ENCODE measurements around the gene PHLDA2.

Gene PHLDA2

GRCh38 chr11:2887515-2888195 is 41.6 kb downstream of the PHLDA2 start:
- H3K36me3 ChIP-seq (replicated peaks) = no peaks in the 10 kb centered on the region
- DNase-seq = no peak
- TF ChIP-seq CTCF (IDR thresholded peaks at IDR 0.05; ENCODE audit: low read depth, low read length, missing control alignments) = no peak
- in situ Hi-C loops (cut with HindIII; ENCODE audit: low pct_ligation_motif_present, low sequenced_read_pairs) = no loop called here
- no peak overlapping the region for H3K27ac ChIP-seq
- H3K4me3 ChIP-seq (ENCODE audit: low read depth, low read length) = no peak overlapping the region
- H3K27me3 ChIP-seq (replicated peaks) = peaks cover 6% of the 10 kb centered on the region

- H3K36me3 ChIP-seq (replicated peaks) = no peaks in the 10 kb centered on the region
- TF ChIP-seq CTCF (IDR thresholded peaks at IDR 0.05; ENCODE audit: low read depth, low read length, missing control alignments) = no peak
- no peak overlapping the region for H3K4me3 ChIP-seq (ENCODE audit: low read depth, low read length)
- in situ Hi-C loops (cut with HindIII; ENCODE audit: low pct_ligation_motif_present, low sequenced_read_pairs) = no loop called here
- peaks cover 6% of the 10 kb centered on the region for H3K27me3 ChIP-seq (replicated peaks)
- H3K27ac ChIP-seq = no peak overlapping the region
- DNase-seq = no peak
These were observed 42.3 kb downstream of the PHLDA2 start for GRCh38 chr11:2886936-2887335.

GRCh38 chr11:2886191-2886894 is 42.9 kb downstream of the PHLDA2 start:
- peaks cover 6% of the 10 kb centered on the region for H3K27me3 ChIP-seq (replicated peaks)
- in situ Hi-C loops (cut with HindIII; ENCODE audit: low pct_ligation_motif_present, low sequenced_read_pairs) = no loop called here
- H3K36me3 ChIP-seq (replicated peaks) = no peaks in the 10 kb centered on the region
- peak; percentile 36 for TF ChIP-seq CTCF (IDR thresholded peaks at IDR 0.05; ENCODE audit: low read depth, low read length, missing control alignments)
- DNase-seq = no peak
- no peak overlapping the region for H3K27ac ChIP-seq
- no peak overlapping the region for H3K4me3 ChIP-seq (ENCODE audit: low read depth, low read length)

- H3K27ac ChIP-seq = no peak within 1 kb of the TSS
- peaks cover 6% of the 10 kb centered on the region for H3K27me3 ChIP-seq (replicated peaks)
These were observed 43.5 kb downstream of the PHLDA2 start, which contains the start of gene CDKN1C for GRCh38 chr11:2885678-2886081. Gene CDKN1C (minus strand): TSS chr11:2885775. CDS start chr11:2885456, 319 bp downstream.

GRCh38 chr11:2885017-2885677 is 44.1 kb downstream of the PHLDA2 start:
- Histone ChIP-seq H3K4me3 (ENCODE audit: low read depth, low read length) (peak overlapping the region; percentile 54), H3K27me3 (replicated peaks) (peaks cover 6% of the 10 kb centered on the region), H3K27ac (no peak overlapping the region), H3K36me3 (replicated peaks) (no peaks in the 10 kb centered on the region)
- DNase-seq = no peak
- in situ Hi-C loops (cut with HindIII; ENCODE audit: low pct_ligation_motif_present, low sequenced_read_pairs) = no loop called here
- TF ChIP-seq CTCF (IDR thresholded peaks at IDR 0.05; ENCODE audit: low read depth, low read length, missing control alignments) = peak; percentile 13

More at GRCh38 chr11:2885678-2886081, 43.5 kb downstream of the PHLDA2 start, which contains the start of gene CDKN1C:
- Histone ChIP-seq H3K4me3 (ENCODE audit: low read depth, low read length) (peak within 1 kb of the TSS; percentile 54), H3K36me3 (replicated peaks) (no peaks in the 10 kb centered on the region)
- in situ Hi-C loops (cut with HindIII; ENCODE audit: low pct_ligation_motif_present, low sequenced_read_pairs) = no loop called here
- no peak for TF ChIP-seq CTCF (IDR thresholded peaks at IDR 0.05; ENCODE audit: low read depth, low read length, missing control alignments)
- DNase-seq = peak; percentile 60

All from brain microvascular endothelial cell (primary cell).